Measurements from ENCODE around the gene TMPRSS11D. TPM values are rescaled to one million over a fixed set of nuclear protein-coding genes. Genes with fewer than 3 reads are reported as not detected.

The TMPRSS11D gene
- total RNA-seq, 1 donor from 2014 or later = not detected

- H3K4me1 ChIP-seq = no peaks in the 10 kb centered on the region
- H3K9me3 ChIP-seq = no peaks in the 10 kb centered on the region
- ATAC-seq (no peak), DNase-seq (no peak)
- intact Hi-C loops (cut with DNase I) = no loop called here
- no peaks in the 10 kb centered on the region for H3K36me3 ChIP-seq
- no peak overlapping the region for H3K27ac ChIP-seq
- H3K4me3 ChIP-seq = no peak overlapping the region
- no peak for TF ChIP-seq CTCF (IDR thresholded peaks at IDR 0.05)
- H3K27me3 ChIP-seq = no peaks in the 10 kb centered on the region
These were observed 93.1 kb downstream of the TMPRSS11D start for GRCh38 chr4:67790721-67791120.

- Histone ChIP-seq H3K4me3 (no peak overlapping the region), H3K9me3 (no peaks in the 10 kb centered on the region), H3K4me1 (no peaks in the 10 kb centered on the region), H3K36me3 (no peaks in the 10 kb centered on the region), H3K27me3 (no peaks in the 10 kb centered on the region), H3K27ac (no peak overlapping the region)
- intact Hi-C loops (cut with DNase I) = no loop called here
- ATAC-seq = no peak
- no peak for DNase-seq
- no peak for TF ChIP-seq CTCF (IDR thresholded peaks at IDR 0.05)
These were observed 96.5 kb downstream of the TMPRSS11D start for GRCh38 chr4:67787311-67787710.

- no peaks in the 10 kb centered on the region for H3K9me3 ChIP-seq
- ATAC-seq = no peak
- no peaks in the 10 kb centered on the region for H3K27me3 ChIP-seq
- H3K4me1 ChIP-seq = no peaks in the 10 kb centered on the region
- H3K36me3 ChIP-seq = no peaks in the 10 kb centered on the region
- TF ChIP-seq CTCF (IDR thresholded peaks at IDR 0.05) = no peak
- H3K27ac ChIP-seq = no peak overlapping the region
- H3K4me3 ChIP-seq = no peak overlapping the region
- no peak for DNase-seq
- intact Hi-C loops (cut with DNase I) = no loop called here
These were observed 98.3 kb downstream of the TMPRSS11D start for GRCh38 chr4:67785528-67785927.

- intact Hi-C loops (cut with DNase I) = no loop called here
- Histone ChIP-seq H3K36me3 (no peaks in the 10 kb centered on the region), H3K27ac (no peak overlapping the region), H3K27me3 (no peaks in the 10 kb centered on the region), H3K4me3 (no peak overlapping the region), H3K4me1 (no peaks in the 10 kb centered on the region), H3K9me3 (no peaks in the 10 kb centered on the region)
- no peak for ATAC-seq
- no peak for DNase-seq
- no peak for TF ChIP-seq CTCF (IDR thresholded peaks at IDR 0.05)
These were observed 104.2 kb downstream of the TMPRSS11D start for GRCh38 chr4:67779631-67780030.

- ATAC-seq (no peak), DNase-seq (no peak)
- Histone ChIP-seq H3K36me3 (no peaks in the 10 kb centered on the region), H3K9me3 (no peaks in the 10 kb centered on the region), H3K4me3 (no peak overlapping the region), H3K27ac (no peak overlapping the region), H3K27me3 (no peaks in the 10 kb centered on the region), H3K4me1 (no peaks in the 10 kb centered on the region)
- TF ChIP-seq CTCF (IDR thresholded peaks at IDR 0.05) = no peak
- intact Hi-C loops (cut with DNase I) = no loop called here
These were observed 107.1 kb downstream of the TMPRSS11D start for GRCh38 chr4:67776746-67777145.

Other genes starting within 250 kb of the TMPRSS11D start
- gene UBA6, start 182.8 kb downstream of the TMPRSS11D start, total RNA-seq = 48.5 TPM
- gene GNRHR, start 129.6 kb downstream of the TMPRSS11D start, total RNA-seq = not detected
- not detected for gene TMPRSS11A, start 79.5 kb upstream of the TMPRSS11D start, total RNA-seq
- not detected for gene TMPRSS11F, start 245.9 kb upstream of the TMPRSS11D start, total RNA-seq